Lower lobe of right lung (tissue), 2 donors: Measurements from ENCODE around the gene FAM219B. TPM values are rescaled to one million over a fixed set of nuclear protein-coding genes. Genes with fewer than 3 reads are reported as not detected.

Source experiments
- ATAC-seq, 2 donors: fragments of 200-7000 bp; cut with Tn5 transposase; one replicate each; pipeline ENCODE4 v1.9.1; 2020 to 2022; ENCODE audit warnings: mild to moderate bottlenecking in 2 of 2, moderate library complexity in 2 of 2
- DNase-seq: peaks from one replicate; pipeline ENCODE4 v3.0.0-alpha.2; 2020
- H3K27ac ChIP-seq: fragments of 200-600 bp; one replicate; pipeline ENCODE4 v1.8.0; 2022
- H3K27me3 ChIP-seq: fragments of 200-600 bp; one replicate; pipeline ENCODE4 v1.8.0; 2022; ENCODE audit warnings: low read depth
- H3K36me3 ChIP-seq: fragments of 200-600 bp; one replicate; pipeline ENCODE4 v1.8.0; 2022; ENCODE audit warnings: mild to moderate bottlenecking
- H3K4me1 ChIP-seq: fragments of 200-600 bp; one replicate; pipeline ENCODE4 v1.8.0; 2022
- H3K4me3 ChIP-seq: fragments of 200-600 bp; one replicate; pipeline ENCODE4 v1.8.0; 2022; ENCODE audit warnings: mild to moderate bottlenecking
- H3K9me3 ChIP-seq: fragments of 200-600 bp; one replicate; pipeline ENCODE4 v1.8.0; 2022
- intact Hi-C: fragments of 100-400 bp; cut with DNase I; formaldehyde crosslinking; loops from one replicate; pipeline ENCODE4 v1.11.0; 2022
- total RNA-seq: library from RNA; stranded (reverse); fragmentation: NEBNext Ultra II Directional; extraction: Animal tissue kit (Norgen Biotek cat#: 25700); gene quantifications from one replicate; pipeline ENCODE4 v1.2.1, GENCODE V29; 2021
- TF ChIP-seq, protein P1 (sequence below): fragments of 200-600 bp; IDR thresholded peaks from one replicate; pipeline ENCODE4 v1.8.0; 2022; ENCODE audit warnings: antibody characterized with exemption, mild to moderate bottlenecking
- donor health status: DM: no; HTN: yes; CAD: no; lungs with severe emphysema.

The FAM219B gene
- total RNA-seq, 1 donor from 2014 or later = 92.2 TPM

GRCh38 chr15:74865316-74865715, 41.3 kb downstream of the FAM219B start:
- Histone ChIP-seq H3K27me3 (no peaks in the 10 kb centered on the region), H3K4me1 (peaks cover 56% of the 10 kb centered on the region), H3K27ac (no peak overlapping the region), H3K9me3 (no peaks in the 10 kb centered on the region), H3K4me3 (no peak overlapping the region), H3K36me3 (peaks cover 7% of the 10 kb centered on the region)
- intact Hi-C loops = no loop called here
- ATAC-seq = no peak
- TF ChIP-seq, protein P1, sequence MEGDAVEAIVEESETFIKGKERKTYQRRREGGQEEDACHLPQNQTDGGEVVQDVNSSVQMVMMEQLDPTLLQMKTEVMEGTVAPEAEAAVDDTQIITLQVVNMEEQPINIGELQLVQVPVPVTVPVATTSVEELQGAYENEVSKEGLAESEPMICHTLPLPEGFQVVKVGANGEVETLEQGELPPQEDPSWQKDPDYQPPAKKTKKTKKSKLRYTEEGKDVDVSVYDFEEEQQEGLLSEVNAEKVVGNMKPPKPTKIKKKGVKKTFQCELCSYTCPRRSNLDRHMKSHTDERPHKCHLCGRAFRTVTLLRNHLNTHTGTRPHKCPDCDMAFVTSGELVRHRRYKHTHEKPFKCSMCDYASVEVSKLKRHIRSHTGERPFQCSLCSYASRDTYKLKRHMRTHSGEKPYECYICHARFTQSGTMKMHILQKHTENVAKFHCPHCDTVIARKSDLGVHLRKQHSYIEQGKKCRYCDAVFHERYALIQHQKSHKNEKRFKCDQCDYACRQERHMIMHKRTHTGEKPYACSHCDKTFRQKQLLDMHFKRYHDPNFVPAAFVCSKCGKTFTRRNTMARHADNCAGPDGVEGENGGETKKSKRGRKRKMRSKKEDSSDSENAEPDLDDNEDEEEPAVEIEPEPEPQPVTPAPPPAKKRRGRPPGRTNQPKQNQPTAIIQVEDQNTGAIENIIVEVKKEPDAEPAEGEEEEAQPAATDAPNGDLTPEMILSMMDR = no peak
- no peak for DNase-seq

GRCh38 chr15:74864296-74864695, 42.4 kb downstream of the FAM219B start:
- TF ChIP-seq, protein P1 = no peak
- no peak overlapping the region for H3K4me3 ChIP-seq
- H3K4me1 ChIP-seq = peaks cover 55% of the 10 kb centered on the region
- no peak overlapping the region for H3K27ac ChIP-seq
- intact Hi-C loops = no loop called here
- peaks cover 7% of the 10 kb centered on the region for H3K36me3 ChIP-seq
- H3K9me3 ChIP-seq = no peaks in the 10 kb centered on the region
- DNase-seq (no peak), ATAC-seq (no peak)
- no peaks in the 10 kb centered on the region for H3K27me3 ChIP-seq

DNA sequence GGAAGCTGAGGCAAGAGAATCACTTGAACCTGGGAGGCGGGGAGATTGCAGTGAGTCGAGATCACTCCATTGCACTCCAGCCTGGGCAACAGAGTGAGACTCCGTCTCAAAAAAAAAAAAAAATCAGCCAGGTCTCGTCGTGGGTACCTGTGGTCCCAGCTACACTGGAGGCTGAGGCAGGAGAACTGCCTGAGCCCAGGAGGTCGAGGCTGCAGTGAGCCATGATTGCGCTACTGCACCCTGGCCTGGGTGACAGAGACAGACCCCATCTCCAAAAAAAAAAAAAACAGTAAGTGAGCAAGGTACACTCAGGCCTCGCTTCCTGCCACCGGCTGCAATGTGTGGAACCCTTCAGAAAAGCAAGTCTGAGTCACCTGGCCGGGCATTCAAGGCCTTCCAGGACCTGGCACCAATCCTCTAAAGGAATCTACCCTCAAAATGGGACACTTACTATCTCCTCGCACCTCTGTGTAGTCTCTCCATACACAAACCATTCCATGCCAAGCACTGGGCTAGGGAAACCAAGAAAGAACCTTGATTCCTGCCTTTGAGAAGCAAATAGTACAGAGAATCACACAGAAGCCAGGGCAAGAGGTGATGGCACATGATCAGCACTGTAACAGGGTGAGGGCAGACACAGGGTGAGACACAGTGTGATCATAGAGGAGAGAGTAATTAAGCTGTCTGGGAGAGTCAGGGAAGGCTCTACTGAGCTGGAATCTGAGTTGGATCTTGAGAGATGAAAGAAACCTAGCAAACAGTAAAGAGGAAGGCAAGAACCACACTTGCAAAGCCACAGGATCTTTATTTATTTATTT, 43.2 kb downstream of the FAM219B start:
- ATAC-seq (peak in 1 of 2 donors; percentile 28), DNase-seq (no peak)
- Histone ChIP-seq H3K27me3 (no peaks in the 10 kb centered on the region), H3K36me3 (peaks cover 11% of the 10 kb centered on the region), H3K27ac (no peak overlapping the region), H3K4me3 (no peak overlapping the region), H3K4me1 (peaks cover 53% of the 10 kb centered on the region), H3K9me3 (no peaks in the 10 kb centered on the region)
- intact Hi-C loops = no loop called here
- TF ChIP-seq, protein P1 = no peak

- peaks cover 37% of the 10 kb centered on the region for H3K36me3 ChIP-seq
- no peak overlapping the region for H3K27ac ChIP-seq
- no peaks in the 10 kb centered on the region for H3K27me3 ChIP-seq
- intact Hi-C loops = no loop called here
- DNase-seq (no peak), ATAC-seq (no peak)
- H3K4me1 ChIP-seq = peaks cover 44% of the 10 kb centered on the region
- TF ChIP-seq, protein P1 = no peak
- H3K4me3 ChIP-seq = no peak overlapping the region
- H3K9me3 ChIP-seq = no peaks in the 10 kb centered on the region
Observed at GRCh38 chr15:74858369-74858740, 48.3 kb downstream of the FAM219B start.

DNA sequence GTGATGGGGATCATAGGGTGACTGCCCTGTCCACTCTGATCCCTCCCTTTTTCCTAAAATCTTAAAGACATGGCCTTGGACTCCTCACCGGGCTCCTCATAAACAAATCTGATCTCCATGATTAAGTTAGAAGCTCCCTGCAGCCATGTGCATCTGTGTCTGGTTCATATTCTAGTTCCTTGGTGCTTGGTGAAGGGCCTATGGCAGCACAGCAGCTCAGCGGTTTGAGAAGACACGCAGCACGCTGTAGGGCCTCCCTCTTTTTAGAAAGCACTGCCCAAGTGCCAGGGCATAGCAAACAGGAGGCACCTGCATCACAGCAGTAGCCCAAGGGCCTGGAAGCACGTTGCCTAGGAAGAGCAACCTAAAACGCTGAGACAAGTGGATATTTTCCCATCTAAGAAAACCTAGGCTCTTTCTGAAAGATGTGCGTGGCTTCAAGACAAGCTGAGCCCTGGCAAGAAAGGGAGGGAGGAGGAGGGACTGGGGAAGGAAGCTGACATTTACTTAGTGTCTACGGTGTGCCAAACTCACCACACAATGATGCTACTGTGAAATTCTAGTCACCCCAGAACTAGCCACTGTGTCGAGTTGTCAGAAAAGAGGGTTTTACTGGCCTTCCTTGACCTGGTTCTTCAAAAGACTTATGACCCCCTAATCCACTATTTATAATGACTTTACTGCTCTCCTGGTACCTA, 48.8 kb downstream of the FAM219B start:
- ATAC-seq (no peak), DNase-seq (no peak)
- peaks cover 42% of the 10 kb centered on the region for H3K36me3 ChIP-seq
- H3K27ac ChIP-seq = no peak overlapping the region
- no peak overlapping the region for H3K4me3 ChIP-seq
- TF ChIP-seq, protein P1 = no peak
- intact Hi-C loops = no loop called here
- H3K27me3 ChIP-seq = no peaks in the 10 kb centered on the region
- H3K9me3 ChIP-seq = no peaks in the 10 kb centered on the region
- peaks cover 39% of the 10 kb centered on the region for H3K4me1 ChIP-seq
